HL-60 (cell line): ENCODE measurements around the gene DAPK1.

Experiments
- DNase-seq, 2 experiments: peaks; one replicate each; pipeline ENCODE4 v3.0.0-alpha.2; 2010 to 2020; ENCODE audit warnings: low read depth in 1 of 2, low spot score in 1 of 2
- H3K27ac ChIP-seq: fragments of 250-450 bp; sonication (Bioruptor Pico); replicated peaks from 2 replicates; pipeline ENCODE4 v1.5.1; 2020; ENCODE audit warnings: mild to moderate bottlenecking, moderate library complexity
- H3K27me3 ChIP-seq: fragments of 250-450 bp; sonication (Bioruptor Pico); 2 replicates; pipeline ENCODE4 v1.5.1; 2021; ENCODE audit warnings: mild to moderate bottlenecking, moderate library complexity; ENCODE audit not compliant: insufficient read depth, poor library complexity, severe bottlenecking
- H3K4me3 ChIP-seq: replicated peaks from 2 replicates; pipeline ENCODE4 v1.5.1; 2011; ENCODE audit warnings: mild to moderate bottlenecking, control low read depth, low read length; ENCODE audit not compliant: insufficient read depth
- GABPA ChIP-seq: IDR thresholded peaks from 2 replicates; pipeline ENCODE4 v1.6.1; 2012; ENCODE audit warnings: low read depth
- POLR2AphosphoS5 ChIP-seq: IDR thresholded peaks from 2 replicates; pipeline ENCODE4 v1.6.1; 2012; ENCODE audit warnings: low read depth
- SPI1 ChIP-seq: IDR thresholded peaks from 2 replicates; pipeline ENCODE4 v1.6.1; 2012; ENCODE audit warnings: low read depth, mild to moderate bottlenecking, borderline replicate concordance
- TF ChIP-seq, protein P1 (sequence below): IDR thresholded peaks from one replicate; pipeline ENCODE4 v1.5.1; 2011; ENCODE audit warnings: low read length, control low read depth, inconsistent platforms; ENCODE audit not compliant: insufficient read depth
- TF ChIP-seq, protein P2 (sequence below): IDR thresholded peaks from 2 replicates; pipeline ENCODE4 v1.6.1; 2012; ENCODE audit warnings: low read depth; ENCODE audit not compliant: insufficient replicate concordance

DAPK1 gene

DNA sequence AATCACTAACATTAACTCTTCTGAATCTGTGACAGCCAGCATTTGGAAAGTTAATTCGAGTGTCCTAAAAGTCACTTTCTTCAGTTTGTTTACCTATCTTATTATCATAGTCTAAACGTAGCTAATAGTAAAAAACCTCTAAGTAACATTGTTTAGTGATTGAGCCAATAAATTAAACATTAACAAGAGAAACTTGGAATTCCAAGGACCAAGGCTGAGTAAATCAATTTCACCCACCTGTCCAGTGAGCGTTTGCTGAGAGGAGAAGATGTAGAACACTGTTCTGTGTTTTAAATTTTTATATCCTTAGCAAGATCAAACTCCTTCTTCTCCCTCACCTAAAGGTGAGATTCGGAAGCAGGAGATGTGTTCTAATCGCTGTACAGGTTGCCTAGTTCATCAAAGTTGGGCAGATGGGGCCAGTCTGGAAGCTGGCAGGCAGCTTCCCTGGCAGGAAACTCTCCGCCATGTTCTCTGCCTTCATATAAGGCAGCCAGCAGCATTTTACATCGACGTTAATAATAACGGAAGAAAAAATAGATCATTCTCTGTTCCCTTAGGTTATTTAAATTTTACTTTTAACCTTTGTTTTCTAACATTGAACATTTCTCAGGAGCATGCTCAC is 89.2 kb downstream of the DAPK1 start:
- no peak overlapping the region for H3K27ac ChIP-seq

GRCh38 chr9:87587356-87587745 is 89.7 kb downstream of the DAPK1 start:
- no peak for DNase-seq
- Histone ChIP-seq H3K27me3 (no peaks in the 10 kb centered on the region), H3K27ac (no peak overlapping the region), H3K4me3 (no peak overlapping the region)
- TF ChIP-seq, protein P1, sequence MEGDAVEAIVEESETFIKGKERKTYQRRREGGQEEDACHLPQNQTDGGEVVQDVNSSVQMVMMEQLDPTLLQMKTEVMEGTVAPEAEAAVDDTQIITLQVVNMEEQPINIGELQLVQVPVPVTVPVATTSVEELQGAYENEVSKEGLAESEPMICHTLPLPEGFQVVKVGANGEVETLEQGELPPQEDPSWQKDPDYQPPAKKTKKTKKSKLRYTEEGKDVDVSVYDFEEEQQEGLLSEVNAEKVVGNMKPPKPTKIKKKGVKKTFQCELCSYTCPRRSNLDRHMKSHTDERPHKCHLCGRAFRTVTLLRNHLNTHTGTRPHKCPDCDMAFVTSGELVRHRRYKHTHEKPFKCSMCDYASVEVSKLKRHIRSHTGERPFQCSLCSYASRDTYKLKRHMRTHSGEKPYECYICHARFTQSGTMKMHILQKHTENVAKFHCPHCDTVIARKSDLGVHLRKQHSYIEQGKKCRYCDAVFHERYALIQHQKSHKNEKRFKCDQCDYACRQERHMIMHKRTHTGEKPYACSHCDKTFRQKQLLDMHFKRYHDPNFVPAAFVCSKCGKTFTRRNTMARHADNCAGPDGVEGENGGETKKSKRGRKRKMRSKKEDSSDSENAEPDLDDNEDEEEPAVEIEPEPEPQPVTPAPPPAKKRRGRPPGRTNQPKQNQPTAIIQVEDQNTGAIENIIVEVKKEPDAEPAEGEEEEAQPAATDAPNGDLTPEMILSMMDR: no peak
- TF ChIP-seq POLR2AphosphoS5: no peak
- TF ChIP-seq SPI1: no peak
- no peak for TF ChIP-seq GABPA
- TF ChIP-seq, protein P2, sequence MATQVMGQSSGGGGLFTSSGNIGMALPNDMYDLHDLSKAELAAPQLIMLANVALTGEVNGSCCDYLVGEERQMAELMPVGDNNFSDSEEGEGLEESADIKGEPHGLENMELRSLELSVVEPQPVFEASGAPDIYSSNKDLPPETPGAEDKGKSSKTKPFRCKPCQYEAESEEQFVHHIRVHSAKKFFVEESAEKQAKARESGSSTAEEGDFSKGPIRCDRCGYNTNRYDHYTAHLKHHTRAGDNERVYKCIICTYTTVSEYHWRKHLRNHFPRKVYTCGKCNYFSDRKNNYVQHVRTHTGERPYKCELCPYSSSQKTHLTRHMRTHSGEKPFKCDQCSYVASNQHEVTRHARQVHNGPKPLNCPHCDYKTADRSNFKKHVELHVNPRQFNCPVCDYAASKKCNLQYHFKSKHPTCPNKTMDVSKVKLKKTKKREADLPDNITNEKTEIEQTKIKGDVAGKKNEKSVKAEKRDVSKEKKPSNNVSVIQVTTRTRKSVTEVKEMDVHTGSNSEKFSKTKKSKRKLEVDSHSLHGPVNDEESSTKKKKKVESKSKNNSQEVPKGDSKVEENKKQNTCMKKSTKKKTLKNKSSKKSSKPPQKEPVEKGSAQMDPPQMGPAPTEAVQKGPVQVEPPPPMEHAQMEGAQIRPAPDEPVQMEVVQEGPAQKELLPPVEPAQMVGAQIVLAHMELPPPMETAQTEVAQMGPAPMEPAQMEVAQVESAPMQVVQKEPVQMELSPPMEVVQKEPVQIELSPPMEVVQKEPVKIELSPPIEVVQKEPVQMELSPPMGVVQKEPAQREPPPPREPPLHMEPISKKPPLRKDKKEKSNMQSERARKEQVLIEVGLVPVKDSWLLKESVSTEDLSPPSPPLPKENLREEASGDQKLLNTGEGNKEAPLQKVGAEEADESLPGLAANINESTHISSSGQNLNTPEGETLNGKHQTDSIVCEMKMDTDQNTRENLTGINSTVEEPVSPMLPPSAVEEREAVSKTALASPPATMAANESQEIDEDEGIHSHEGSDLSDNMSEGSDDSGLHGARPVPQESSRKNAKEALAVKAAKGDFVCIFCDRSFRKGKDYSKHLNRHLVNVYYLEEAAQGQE: no peak

More for the DNA sequence above, 89.2 kb downstream of the DAPK1 start:
- no peak for TF ChIP-seq POLR2AphosphoS5
- no peak for TF ChIP-seq SPI1
- TF ChIP-seq, protein P2: no peak
- TF ChIP-seq, protein P1: no peak
- TF ChIP-seq GABPA: no peak
- H3K4me3 ChIP-seq: no peak overlapping the region
- DNase-seq: no peak
- no peaks in the 10 kb centered on the region for H3K27me3 ChIP-seq

DNA sequence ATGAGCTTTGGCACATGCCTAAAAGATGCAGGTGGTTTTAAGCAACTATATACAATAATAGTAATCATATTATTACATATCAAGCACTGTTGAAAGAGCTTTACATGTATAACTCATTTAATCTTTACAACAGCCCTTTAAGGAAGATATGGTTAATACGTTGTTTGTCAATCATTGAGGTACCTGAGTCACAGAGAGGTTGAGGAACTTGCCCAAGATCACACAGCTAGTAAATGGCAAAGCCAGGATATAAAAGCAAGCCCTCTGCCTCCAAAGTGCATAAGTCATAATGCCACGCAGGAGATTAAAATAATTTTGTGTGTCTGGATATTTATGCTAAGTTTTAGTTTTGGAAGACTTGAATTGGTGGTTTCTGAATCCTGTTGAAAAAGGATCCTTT is 90.2 kb downstream of the DAPK1 start:
- H3K27ac ChIP-seq: no peak overlapping the region
- no peak for TF ChIP-seq SPI1
- TF ChIP-seq, protein P1: no peak
- TF ChIP-seq, protein P2: no peak
- no peak for TF ChIP-seq GABPA
- TF ChIP-seq POLR2AphosphoS5: no peak
- no peak for DNase-seq

More for the DNA sequence above, 90.2 kb downstream of the DAPK1 start:
- H3K27me3 ChIP-seq: no peaks in the 10 kb centered on the region
- H3K4me3 ChIP-seq: no peak overlapping the region
